HCT116 (cell line): ENCODE results near the gene CHAF1B. TPM values are rescaled to one million over a fixed set of nuclear protein-coding genes. Genes with fewer than 3 reads are reported as not detected.

Experiments
- ATAC-seq: fragments of 200-7000 bp; cut with Tn5 transposase; 2 replicates; pipeline ENCODE4 v1.9.1; 2020; ENCODE audit warnings: mild to moderate bottlenecking, moderate library complexity
- BruUV-seq: library from RNA; stranded (reverse); fragments of 400-500 nt; replicated peaks from 2 replicates; lab custom pipeline; 2021; lab: Mats Ljungman, UMichigan
- CTCF ChIA-PET: fragments of 300-600 bp; sonication (Branson Sonifier 250); formaldehyde crosslinking; loops from one replicate; lab custom pipeline; 2021; ENCODE audit warnings: antibody characterized with exemption; lab: Charles Lee
- POLR2A ChIA-PET: fragments of 300-600, 350-600 bp; sonication (Branson Sonifier 250); formaldehyde crosslinking; loops from one replicate; lab custom pipeline; 2021; ENCODE audit warnings: antibody characterized with exemption; lab: Charles Lee
- RAD21 ChIA-PET, 2 experiments: fragments of 300-600 bp; sonication (Branson Sonifier 250); formaldehyde crosslinking; loops; one replicate each; lab custom pipeline; 2023; ENCODE audit warnings: low total read pairs in 2 of 2; ENCODE audit not compliant: uncharacterized antibody in 2 of 2, unreplicated experiment in 2 of 2, low non-redundant PET in 1 of 2; lab: Charles Lee
- DNase-seq: peaks from one replicate; pipeline ENCODE4 v3.0.0-alpha.2; 2010; ENCODE audit warnings: low read depth, low spot score
- H2AFZ ChIP-seq: fragments of 200-600 bp; shearing (Covaris generic), sonication (generic); 2 replicates; pipeline ENCODE4 v1.6.1; 2017; ENCODE audit warnings: low read depth, mixed run types, mixed read lengths, antibody characterized with exemption, low read length; ENCODE audit not compliant: poor library complexity, severe bottlenecking
- H3K27ac ChIP-seq: 2 replicates; pipeline ENCODE4 v1.5.1; 2012; ENCODE audit warnings: low read depth, low read length
- H3K27me3 ChIP-seq: fragments of 200-600 bp; sonication (generic); 2 replicates; pipeline ENCODE4 v1.6.1; 2016; ENCODE audit warnings: mixed run types, low read length, mixed read lengths; ENCODE audit not compliant: insufficient read depth
- H3K36me3 ChIP-seq, 2 experiments: fragments of 200-500 bp in 1 of 2; fragments of 200-600 bp in 1 of 2; sonication (Bioruptor generic) in 1 of 2; sonication (generic) in 1 of 2; 2 replicates each; pipeline versions ENCODE4 v1.5.1 to v1.6.1; 2014 to 2016; ENCODE audit warnings: low read length in 2 of 2, inconsistent platforms in 1 of 2, mixed read lengths in 1 of 2, mixed run types in 1 of 2; ENCODE audit not compliant: insufficient read depth in 2 of 2, control insufficient read depth in 1 of 2
- H3K4me1 ChIP-seq, 2 experiments: fragments of 200-600 bp in 1 of 2; sonication (generic) in 1 of 2; 2 replicates each; pipeline versions ENCODE4 v1.5.1 to v1.6.1; 2012 to 2017; ENCODE audit warnings: low read length in 2 of 2, inconsistent platforms in 1 of 2, mild to moderate bottlenecking in 1 of 2, mixed read lengths in 1 of 2, mixed run types in 1 of 2, moderate library complexity in 1 of 2; ENCODE audit not compliant: insufficient read depth in 2 of 2, control insufficient read depth in 1 of 2
- H3K4me2 ChIP-seq: fragments of 200-600 bp; sonication (generic); 2 replicates; pipeline ENCODE4 v1.6.1; 2017; ENCODE audit warnings: mixed run types, low read length, mixed read lengths
- H3K4me3 ChIP-seq, 2 experiments: fragments of 200-600 bp in 1 of 2; sonication (generic) in 1 of 2; replicated peaks in 1 of 2; 2 replicates each; pipeline ENCODE4 v1.5.1; 2011 to 2016; ENCODE audit warnings: low read length in 2 of 2, control low read depth in 1 of 2, low read depth in 1 of 2, mild to moderate bottlenecking in 1 of 2, mixed read lengths in 1 of 2, mixed run types in 1 of 2
- H3K79me2 ChIP-seq: fragments of 200-600 bp; sonication (generic); 2 replicates; pipeline ENCODE4 v1.6.1; 2017; ENCODE audit warnings: mild to moderate bottlenecking, mixed run types, low read length, moderate library complexity, mixed read lengths; ENCODE audit not compliant: insufficient read depth
- H3K9ac ChIP-seq: fragments of 200-600 bp; sonication (generic); 2 replicates; pipeline ENCODE4 v1.6.1; 2016; ENCODE audit warnings: low read length, mixed read lengths
- H3K9me2 ChIP-seq: fragments of 200-600 bp; sonication (generic), shearing (Covaris generic); 2 replicates; pipeline ENCODE4 v1.6.1; 2017; ENCODE audit warnings: mixed run types, mild to moderate bottlenecking, moderate library complexity; ENCODE audit not compliant: insufficient read depth
- H3K9me3 ChIP-seq, 2 experiments: fragments of 200-500 bp in 1 of 2; fragments of 200-600 bp in 1 of 2; sonication (Bioruptor generic) in 1 of 2; sonication (generic) in 1 of 2; 2 replicates each; pipeline ENCODE4 v1.6.1; 2014 to 2017; ENCODE audit warnings: low read length in 2 of 2, mixed read lengths in 2 of 2, inconsistent platforms in 1 of 2, low read depth in 1 of 2, mild to moderate bottlenecking in 1 of 2, mixed run types in 1 of 2, moderate library complexity in 1 of 2; ENCODE audit not compliant: control insufficient read depth in 1 of 2, insufficient read depth in 1 of 2
- H4K20me1 ChIP-seq: fragments of 200-600 bp; sonication (generic), shearing (Covaris generic); 2 replicates; pipeline ENCODE4 v1.6.1; 2017; ENCODE audit warnings: mixed run types, mild to moderate bottlenecking, moderate library complexity; ENCODE audit not compliant: insufficient read depth
- EGR1 ChIP-seq: IDR thresholded peaks from 2 replicates; pipeline ENCODE4 v1.6.1; 2012; ENCODE audit warnings: low read depth
- JUND ChIP-seq: IDR thresholded peaks from 2 replicates; pipeline ENCODE4 v1.6.1; 2012
- MAX ChIP-seq: IDR thresholded peaks from 2 replicates; pipeline ENCODE4 v1.6.1; 2012
- RAD21 ChIP-seq: IDR thresholded peaks from 2 replicates; pipeline ENCODE4 v1.6.1; 2012; ENCODE audit warnings: low read depth, mild to moderate bottlenecking
- REST ChIP-seq: IDR thresholded peaks from 2 replicates; pipeline ENCODE4 v1.6.1; 2012; ENCODE audit warnings: low read depth
- ZBTB33 ChIP-seq: IDR thresholded peaks from 2 replicates; pipeline ENCODE4 v1.6.1; 2011; ENCODE audit warnings: mild to moderate bottlenecking, low read length, moderate library complexity; ENCODE audit not compliant: insufficient replicate concordance; ENCODE audit errors: extremely low read depth
- ZNF274 ChIP-seq: fragments of 200-500 bp; sonication (Bioruptor generic); IDR thresholded peaks from 2 replicates; pipeline ENCODE4 v1.6.1; 2014; ENCODE audit warnings: mild to moderate bottlenecking, low read depth, low read length, inconsistent platforms
- intact Hi-C: fragments of 100-400 bp; cut with micrococcal nuclease; formaldehyde crosslinking; loops from 2 replicates; pipeline ENCODE4 v1.10.0; 2022
- total RNA-seq: library from RNA; stranded (reverse); gene quantifications from one replicate; pipeline ENCODE4 v1.2.1, GENCODE V29; 2021; ENCODE audit not compliant: unreplicated experiment

The CHAF1B gene
- total RNA-seq, 1 experiment from 2014 or later, result 26.1 TPM

GRCh38 chr21:36454706-36455105, 69.5 kb downstream of the CHAF1B start:
- no TSS peak for BruUV-seq
- Histone ChIP-seq H3K79me2 (no peaks in the 10 kb centered on the region), H3K9me3 (no peaks in the 10 kb centered on the region), H3K36me3 (no peaks in the 10 kb centered on the region), H3K4me3 (no peak overlapping the region), H3K9ac (no peak overlapping the region), H4K20me1 (no peaks in the 10 kb centered on the region), H3K27me3 (no peaks in the 10 kb centered on the region), H2AFZ (no peak overlapping the region), H3K9me2 (no peaks in the 10 kb centered on the region), H3K27ac (no peak overlapping the region), H3K4me2 (no peak overlapping the region), H3K4me1 (no peaks in the 10 kb centered on the region)
- CTCF ChIA-PET, result no interaction called here
- DNase-seq (no peak), ATAC-seq (no peak)
- POLR2A ChIA-PET, result no interaction called here
- no peak for TF ChIP-seq REST
- TF ChIP-seq ZBTB33, result no peak
- no peak for TF ChIP-seq RAD21
- TF ChIP-seq JUND, result no peak
- TF ChIP-seq ZNF274, result no peak
- no peak for TF ChIP-seq EGR1
- no peak for TF ChIP-seq MAX
- RAD21 ChIA-PET, result no interaction called here
- intact Hi-C loops, result no loop called here
